ENCODE data around the gene ANTXRL.

DNA sequence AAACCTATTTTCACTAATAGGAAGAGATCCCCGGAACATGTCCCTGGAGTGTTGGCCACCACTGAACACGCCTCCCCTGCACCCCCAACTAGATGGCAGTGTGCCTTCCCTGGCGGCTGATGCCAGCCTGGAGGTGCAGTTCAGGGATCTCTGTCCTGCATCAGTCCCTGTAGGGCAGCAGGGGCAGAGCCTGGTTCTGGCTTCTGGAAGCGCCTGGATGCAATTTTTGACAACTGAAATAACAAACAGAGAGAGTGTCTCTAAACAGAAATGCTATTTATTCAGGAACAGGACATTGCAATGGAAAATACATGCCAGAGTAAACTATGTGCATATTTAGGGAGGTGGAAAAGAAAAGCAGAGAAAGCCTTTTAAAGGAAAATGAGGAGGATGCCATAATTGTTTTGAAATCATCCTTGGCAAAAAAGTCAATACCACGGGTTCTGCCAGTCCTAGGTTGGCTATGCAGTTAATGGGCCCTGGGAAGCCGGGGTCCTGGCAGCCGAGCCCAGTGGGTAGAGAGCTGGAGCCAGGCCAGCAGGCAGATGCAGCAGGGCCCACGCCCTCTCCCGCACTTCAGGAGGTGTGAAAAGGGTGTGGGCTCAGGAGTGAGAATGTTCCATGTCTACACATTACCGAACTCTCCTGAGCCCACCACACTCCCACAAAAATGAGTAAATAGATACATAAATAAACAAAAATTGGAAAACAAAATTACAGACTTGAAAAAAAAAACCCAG, 18.5 kb downstream of the ANTXRL start:
- TF ChIP-seq, protein P1, sequence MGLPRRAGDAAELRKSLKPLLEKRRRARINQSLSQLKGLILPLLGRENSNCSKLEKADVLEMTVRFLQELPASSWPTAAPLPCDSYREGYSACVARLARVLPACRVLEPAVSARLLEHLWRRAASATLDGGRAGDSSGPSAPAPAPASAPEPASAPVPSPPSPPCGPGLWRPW (IDR thresholded peaks at IDR 0.05): no peak
- TF ChIP-seq POLR2A (IDR thresholded peaks at IDR 0.05; ENCODE audit: low read length) (no peak), ZNF302 (CRISPR knock-in tag; IDR thresholded peaks at IDR 0.05) (no peak), JUN (IDR thresholded peaks at IDR 0.05) (no peak), EP300 (IDR thresholded peaks at IDR 0.05) (no peak)
- TF ChIP-seq, protein P2, sequence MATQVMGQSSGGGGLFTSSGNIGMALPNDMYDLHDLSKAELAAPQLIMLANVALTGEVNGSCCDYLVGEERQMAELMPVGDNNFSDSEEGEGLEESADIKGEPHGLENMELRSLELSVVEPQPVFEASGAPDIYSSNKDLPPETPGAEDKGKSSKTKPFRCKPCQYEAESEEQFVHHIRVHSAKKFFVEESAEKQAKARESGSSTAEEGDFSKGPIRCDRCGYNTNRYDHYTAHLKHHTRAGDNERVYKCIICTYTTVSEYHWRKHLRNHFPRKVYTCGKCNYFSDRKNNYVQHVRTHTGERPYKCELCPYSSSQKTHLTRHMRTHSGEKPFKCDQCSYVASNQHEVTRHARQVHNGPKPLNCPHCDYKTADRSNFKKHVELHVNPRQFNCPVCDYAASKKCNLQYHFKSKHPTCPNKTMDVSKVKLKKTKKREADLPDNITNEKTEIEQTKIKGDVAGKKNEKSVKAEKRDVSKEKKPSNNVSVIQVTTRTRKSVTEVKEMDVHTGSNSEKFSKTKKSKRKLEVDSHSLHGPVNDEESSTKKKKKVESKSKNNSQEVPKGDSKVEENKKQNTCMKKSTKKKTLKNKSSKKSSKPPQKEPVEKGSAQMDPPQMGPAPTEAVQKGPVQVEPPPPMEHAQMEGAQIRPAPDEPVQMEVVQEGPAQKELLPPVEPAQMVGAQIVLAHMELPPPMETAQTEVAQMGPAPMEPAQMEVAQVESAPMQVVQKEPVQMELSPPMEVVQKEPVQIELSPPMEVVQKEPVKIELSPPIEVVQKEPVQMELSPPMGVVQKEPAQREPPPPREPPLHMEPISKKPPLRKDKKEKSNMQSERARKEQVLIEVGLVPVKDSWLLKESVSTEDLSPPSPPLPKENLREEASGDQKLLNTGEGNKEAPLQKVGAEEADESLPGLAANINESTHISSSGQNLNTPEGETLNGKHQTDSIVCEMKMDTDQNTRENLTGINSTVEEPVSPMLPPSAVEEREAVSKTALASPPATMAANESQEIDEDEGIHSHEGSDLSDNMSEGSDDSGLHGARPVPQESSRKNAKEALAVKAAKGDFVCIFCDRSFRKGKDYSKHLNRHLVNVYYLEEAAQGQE (IDR thresholded peaks at IDR 0.05): no peak
- TF ChIP-seq, protein P3, sequence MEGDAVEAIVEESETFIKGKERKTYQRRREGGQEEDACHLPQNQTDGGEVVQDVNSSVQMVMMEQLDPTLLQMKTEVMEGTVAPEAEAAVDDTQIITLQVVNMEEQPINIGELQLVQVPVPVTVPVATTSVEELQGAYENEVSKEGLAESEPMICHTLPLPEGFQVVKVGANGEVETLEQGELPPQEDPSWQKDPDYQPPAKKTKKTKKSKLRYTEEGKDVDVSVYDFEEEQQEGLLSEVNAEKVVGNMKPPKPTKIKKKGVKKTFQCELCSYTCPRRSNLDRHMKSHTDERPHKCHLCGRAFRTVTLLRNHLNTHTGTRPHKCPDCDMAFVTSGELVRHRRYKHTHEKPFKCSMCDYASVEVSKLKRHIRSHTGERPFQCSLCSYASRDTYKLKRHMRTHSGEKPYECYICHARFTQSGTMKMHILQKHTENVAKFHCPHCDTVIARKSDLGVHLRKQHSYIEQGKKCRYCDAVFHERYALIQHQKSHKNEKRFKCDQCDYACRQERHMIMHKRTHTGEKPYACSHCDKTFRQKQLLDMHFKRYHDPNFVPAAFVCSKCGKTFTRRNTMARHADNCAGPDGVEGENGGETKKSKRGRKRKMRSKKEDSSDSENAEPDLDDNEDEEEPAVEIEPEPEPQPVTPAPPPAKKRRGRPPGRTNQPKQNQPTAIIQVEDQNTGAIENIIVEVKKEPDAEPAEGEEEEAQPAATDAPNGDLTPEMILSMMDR (IDR thresholded peaks at IDR 0.05): no peak
- TF ChIP-seq, protein P4, sequence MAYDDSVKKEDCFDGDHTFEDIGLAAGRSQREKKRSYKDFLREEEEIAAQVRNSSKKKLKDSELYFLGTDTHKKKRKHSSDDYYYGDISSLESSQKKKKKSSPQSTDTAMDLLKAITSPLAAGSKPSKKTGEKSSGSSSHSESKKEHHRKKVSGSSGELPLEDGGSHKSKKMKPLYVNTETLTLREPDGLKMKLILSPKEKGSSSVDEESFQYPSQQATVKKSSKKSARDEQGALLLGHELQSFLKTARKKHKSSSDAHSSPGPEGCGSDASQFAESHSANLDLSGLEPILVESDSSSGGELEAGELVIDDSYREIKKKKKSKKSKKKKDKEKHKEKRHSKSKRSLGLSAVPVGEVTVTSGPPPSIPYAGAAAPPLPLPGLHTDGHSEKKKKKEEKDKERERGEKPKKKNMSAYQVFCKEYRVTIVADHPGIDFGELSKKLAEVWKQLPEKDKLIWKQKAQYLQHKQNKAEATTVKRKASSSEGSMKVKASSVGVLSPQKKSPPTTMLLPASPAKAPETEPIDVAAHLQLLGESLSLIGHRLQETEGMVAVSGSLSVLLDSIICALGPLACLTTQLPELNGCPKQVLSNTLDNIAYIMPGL (CRISPR knock-in tag; IDR thresholded peaks at IDR 0.05; ENCODE audit: borderline replicate concordance): no peak
